Liver (tissue), 9 donors: ENCODE results near the gene SRD5A1. TPM values are rescaled to one million over a fixed set of nuclear protein-coding genes. Genes with fewer than 3 reads are reported as not detected.

Experiments used
- DNase-seq: peaks from one replicate; pipeline ENCODE4 v3.0.0-alpha.2; 2017; ENCODE audit warnings: low spot score
- H3K27ac ChIP-seq, 2 donors: one replicate each; pipeline ENCODE4 v1.7.0; 2013; ENCODE audit warnings: inconsistent platforms in 2 of 2, low read length in 2 of 2, control low read depth in 1 of 2, low read depth in 1 of 2, mild to moderate bottlenecking in 1 of 2
- H3K27me3 ChIP-seq, 4 donors: one replicate each; pipeline versions ENCODE4 v1.6.1 to v1.7.0; 2013; ENCODE audit warnings: low read length in 3 of 4, inconsistent platforms in 1 of 4, mild to moderate bottlenecking in 1 of 4, moderate library complexity in 1 of 4; ENCODE audit not compliant: control insufficient read depth in 4 of 4, insufficient read depth in 4 of 4
- H3K36me3 ChIP-seq, 4 donors: one replicate each; pipeline versions ENCODE4 v1.6.1 to v1.7.0; 2013; ENCODE audit warnings: low read length in 3 of 4, mild to moderate bottlenecking in 3 of 4, low read depth in 1 of 4, moderate library complexity in 1 of 4; ENCODE audit not compliant: control insufficient read depth in 4 of 4, insufficient read depth in 3 of 4
- H3K4me1 ChIP-seq, 4 donors: one replicate each; pipeline versions ENCODE4 v1.6.1 to v1.7.0; 2013; ENCODE audit warnings: low read length in 3 of 4, mild to moderate bottlenecking in 3 of 4, moderate library complexity in 1 of 4; ENCODE audit not compliant: control insufficient read depth in 4 of 4, insufficient read depth in 4 of 4
- H3K4me3 ChIP-seq, 3 donors: one replicate each; pipeline versions ENCODE4 v1.6.1 to v1.7.0; 2013; ENCODE audit warnings: low read length in 3 of 3, control low read depth in 1 of 3, low read depth in 1 of 3, mild to moderate bottlenecking in 1 of 3
- H3K9ac ChIP-seq, 2 donors: one replicate each; pipeline ENCODE4 v1.7.0; 2013; ENCODE audit warnings: low read length in 2 of 2, mild to moderate bottlenecking in 2 of 2, moderate library complexity in 2 of 2, control low read depth in 1 of 2, low read depth in 1 of 2
- H3K9me3 ChIP-seq, 4 donors: one replicate each; pipeline versions ENCODE4 v1.6.1 to v1.7.0; 2013; ENCODE audit warnings: low read length in 3 of 4; ENCODE audit not compliant: control insufficient read depth in 4 of 4
- ATF3 ChIP-seq: IDR thresholded peaks from 2 replicates; pipeline ENCODE4 v1.6.1; 2016; ENCODE audit warnings: antibody characterized with exemption
- CTCF ChIP-seq: fragments of 150-350 bp; IDR thresholded peaks from 2 replicates; pipeline ENCODE4 v1.5.1; 2017; ENCODE audit warnings: improper control_type of control experiment, low read depth, low read length; ENCODE audit not compliant: missing input control
- FOXA1 ChIP-seq: IDR thresholded peaks from 2 replicates; pipeline ENCODE4 v1.6.1; 2016; ENCODE audit warnings: antibody characterized with exemption
- FOXA2 ChIP-seq: IDR thresholded peaks from 2 replicates; pipeline ENCODE4 v1.6.1; 2016; ENCODE audit warnings: antibody characterized with exemption
- GABPA ChIP-seq, 2 donors: IDR thresholded peaks in 1 of 2; conservative IDR thresholded peaks in 1 of 2; 2 replicates each; pipeline ENCODE4 v1.6.1; 2016; ENCODE audit warnings: antibody characterized with exemption in 2 of 2, mild to moderate bottlenecking in 1 of 2, moderate library complexity in 1 of 2
- HNF4A ChIP-seq, 2 donors: conservative IDR thresholded peaks; 2 replicates each; pipeline ENCODE4 v1.6.1; 2016; ENCODE audit warnings: antibody characterized with exemption in 2 of 2, mild to moderate bottlenecking in 2 of 2
- HNF4G ChIP-seq: IDR thresholded peaks from 2 replicates; pipeline ENCODE4 v1.6.1; 2016; ENCODE audit warnings: antibody characterized with exemption
- JUND ChIP-seq, 2 donors: IDR thresholded peaks; 2 replicates each; pipeline ENCODE4 v1.6.1; 2016; ENCODE audit warnings: antibody characterized with exemption in 2 of 2
- MAX ChIP-seq: IDR thresholded peaks from 2 replicates; pipeline ENCODE4 v1.6.1; 2016; ENCODE audit warnings: antibody characterized with exemption
- NR2F2 ChIP-seq: IDR thresholded peaks from 2 replicates; pipeline ENCODE4 v1.6.1; 2016; ENCODE audit warnings: antibody characterized with exemption
- REST ChIP-seq: IDR thresholded peaks from 2 replicates; pipeline ENCODE4 v1.6.1; 2016; ENCODE audit warnings: antibody characterized with exemption, mild to moderate bottlenecking
- RXRA ChIP-seq, 2 donors: IDR thresholded peaks; 2 replicates each; pipeline ENCODE4 v1.6.1; 2017 to 2018; ENCODE audit warnings: antibody characterized with exemption in 2 of 2, mild to moderate bottlenecking in 1 of 2
- SP1 ChIP-seq: IDR thresholded peaks from 2 replicates; pipeline ENCODE4 v1.6.1; 2018; ENCODE audit warnings: antibody characterized with exemption, mild to moderate bottlenecking
- TAF1 ChIP-seq: conservative IDR thresholded peaks from 2 replicates; pipeline ENCODE4 v1.6.1; 2016; ENCODE audit warnings: antibody characterized with exemption, mild to moderate bottlenecking
- YY1 ChIP-seq: IDR thresholded peaks from 2 replicates; pipeline ENCODE4 v1.6.1; 2016; ENCODE audit warnings: antibody characterized with exemption, mild to moderate bottlenecking
- ZBTB33 ChIP-seq: IDR thresholded peaks from 2 replicates; pipeline ENCODE4 v1.6.1; 2016; ENCODE audit warnings: antibody characterized with exemption
- WGBS: extraction: QIAGEN DNeasy Blood & Tissue Kit; methylation state at CpG from one replicate; pipeline ENCODE4 v1.1.7; 2013; 5-methylcytosine and 5-hydroxymethylcytosine counted together
- polyA plus RNA-seq, 2 donors: library from polyadenylated mRNA; stranded (reverse) in 1 of 2; unstranded in 1 of 2; fragments of 200-250 nt in 1 of 2; fragments of >200 nt in 1 of 2; fragmentation: Nextera tagmentation in 1 of 2; extraction: Ambion mirVana in 1 of 2; gene quantifications; one replicate each; pipeline versions ENCODE4 v1.2.1 to v1.2.3, GENCODE V29; 2013 to 2015
- total RNA-seq, 2 donors: library from RNA; depleted of rRNA; stranded (reverse); fragments of >200 nt; gene quantifications; one replicate each; pipeline ENCODE4 v1.2.3, GENCODE V29; 2014
- donor health status: healthy.
- donor health status: healthy.
- donor health status: healthy.
- donor health status: healthy.
- donor health status: healthy.

The SRD5A1 gene
- total and polyA plus RNA-seq, 4 donors: 6.3 to 87.0 (median 47.7) TPM

- no peaks in the 10 kb centered on the region for H3K27me3 ChIP-seq
- DNase-seq: no peak
- H3K9ac ChIP-seq: no peak overlapping the region
- H3K27ac ChIP-seq: no peak overlapping the region
- H3K4me1 ChIP-seq: no peaks in the 10 kb centered on the region
- no peaks in the 10 kb centered on the region for H3K9me3 ChIP-seq
- H3K4me3 ChIP-seq: no peak overlapping the region
- WGBS: 70% methylated on average over 1 of the region's 1 CpG
- TF ChIP-seq FOXA1 (no peak), TAF1 (no peak), RXRA (IDR thresholded peaks at IDR 0.05) (no peak), GABPA (IDR thresholded peaks at IDR 0.05 in 1 of 2, conservative IDR thresholded peaks at IDR 0.05 in 1 of 2) (no peak), SP1 (no peak), ATF3 (no peak), CTCF (no peak), FOXA2 (no peak), JUND (IDR thresholded peaks at IDR 0.05) (no peak), NR2F2 (no peak), YY1 (no peak), ZBTB33 (no peak), HNF4G (no peak), MAX (no peak), REST (no peak), HNF4A (conservative IDR thresholded peaks at IDR 0.05) (no peak)
- no peaks in the 10 kb centered on the region for H3K36me3 ChIP-seq
These were observed 65.5 kb downstream of the SRD5A1 start for GRCh38 chr5:6698696-6699095.

GRCh38 chr5:6699357-6699756 is 66.1 kb downstream of the SRD5A1 start:
- Histone ChIP-seq H3K4me3 (no peak overlapping the region), H3K36me3 (no peaks in the 10 kb centered on the region), H3K27me3 (no peaks in the 10 kb centered on the region), H3K4me1 (no peaks in the 10 kb centered on the region), H3K9ac (no peak overlapping the region), H3K27ac (no peak overlapping the region), H3K9me3 (no peaks in the 10 kb centered on the region)
- DNase-seq: no peak
- WGBS: 91% methylated on average over 1 of the region's 1 CpG
- no peak for TF ChIP-seq JUND (IDR thresholded peaks at IDR 0.05)
- TF ChIP-seq MAX: no peak
- TF ChIP-seq NR2F2: no peak
- TF ChIP-seq GABPA (IDR thresholded peaks at IDR 0.05 in 1 of 2, conservative IDR thresholded peaks at IDR 0.05 in 1 of 2): no peak
- no peak for TF ChIP-seq HNF4G
- no peak for TF ChIP-seq REST
- no peak for TF ChIP-seq CTCF
